ENCODE data around the gene CLDN5. TPM values are rescaled to one million over a fixed set of nuclear protein-coding genes. Genes with fewer than 3 reads are reported as not detected.

The CLDN5 gene
- total and polyA plus RNA-seq, 2 donors (not counting 1 experiment from before 2014, with no cell fraction given), result 0.33 TPM; not detected in 1

GRCh38 chr22:19565382-19566278 is 41.4 kb upstream of the CLDN5 start:
- DNase-seq (ENCODE audit: low read depth in 2 of 2), result no peak
- no peak for TF ChIP-seq EZH2 (IDR thresholded peaks at IDR 0.05; ENCODE audit: low read length, missing control alignments)
- no peak for TF ChIP-seq CTCF (conservative IDR thresholded peaks at IDR 0.05 in 1 of 2, IDR thresholded peaks at IDR 0.05 in 1 of 2; ENCODE audit: low read depth in 1 of 2, low read length in 2 of 2)
- Histone ChIP-seq H3K27ac (ENCODE audit: insufficient read depth, low read length) (no peak overlapping the region), H3K9ac (ENCODE audit: insufficient read depth, low read length) (no peak overlapping the region), H3K27me3 (ENCODE audit: control insufficient read depth, insufficient read depth, low read length) (peaks cover 4% of the 10 kb centered on the region), H3K36me3 (ENCODE audit: control insufficient read depth, insufficient read depth, low read length) (no peaks in the 10 kb centered on the region), H2AFZ (ENCODE audit: low read length) (no peak overlapping the region), H3K9me3 (ENCODE audit: control insufficient read depth, insufficient read depth, low read depth, low read length) (no peaks in the 10 kb centered on the region), H3K79me2 (ENCODE audit: control insufficient read depth, insufficient read depth, low read length) (no peaks in the 10 kb centered on the region), H3K4me1 (ENCODE audit: control insufficient read depth, extremely low read depth, insufficient read depth, low read length) (no peaks in the 10 kb centered on the region), H3K4me3 (replicated peaks in 1 of 4; ENCODE audit: control extremely low read depth in 1 of 4, insufficient read depth in 1 of 4, low read depth in 3 of 4, low read length in 4 of 4) (no peak overlapping the region), H3K4me2 (ENCODE audit: extremely low read depth, insufficient read depth, low read length) (no peak overlapping the region), H4K20me1 (ENCODE audit: control insufficient read depth, extremely low read depth, insufficient read depth, low read length) (no peaks in the 10 kb centered on the region)

- Histone ChIP-seq H3K27me3 (ENCODE audit: control insufficient read depth, insufficient read depth, low read length) (peaks cover 4% of the 10 kb centered on the region), H4K20me1 (ENCODE audit: control insufficient read depth, extremely low read depth, insufficient read depth, low read length) (no peaks in the 10 kb centered on the region), H3K4me1 (ENCODE audit: control insufficient read depth, extremely low read depth, insufficient read depth, low read length) (no peaks in the 10 kb centered on the region), H2AFZ (ENCODE audit: low read length) (no peak overlapping the region), H3K79me2 (ENCODE audit: control insufficient read depth, insufficient read depth, low read length) (no peaks in the 10 kb centered on the region), H3K4me3 (replicated peaks in 1 of 4; ENCODE audit: control extremely low read depth in 1 of 4, insufficient read depth in 1 of 4, low read depth in 3 of 4, low read length in 4 of 4) (no peak overlapping the region), H3K9ac (ENCODE audit: insufficient read depth, low read length) (no peak overlapping the region), H3K36me3 (ENCODE audit: control insufficient read depth, insufficient read depth, low read length) (no peaks in the 10 kb centered on the region), H3K9me3 (ENCODE audit: control insufficient read depth, insufficient read depth, low read depth, low read length) (no peaks in the 10 kb centered on the region), H3K27ac (ENCODE audit: insufficient read depth, low read length) (no peak overlapping the region), H3K4me2 (ENCODE audit: extremely low read depth, insufficient read depth, low read length) (no peak overlapping the region)
- DNase-seq (ENCODE audit: low read depth in 2 of 2), result no peak
- TF ChIP-seq CTCF (conservative IDR thresholded peaks at IDR 0.05 in 1 of 2, IDR thresholded peaks at IDR 0.05 in 1 of 2; ENCODE audit: low read depth in 1 of 2, low read length in 2 of 2), result no peak
- TF ChIP-seq EZH2 (IDR thresholded peaks at IDR 0.05; ENCODE audit: low read length, missing control alignments), result no peak
Observed at GRCh38 chr22:19559956-19560355, 35.7 kb upstream of the CLDN5 start.

- H2AFZ ChIP-seq (ENCODE audit: low read length), result no peak overlapping the region
- no peaks in the 10 kb centered on the region for H4K20me1 ChIP-seq (ENCODE audit: control insufficient read depth, extremely low read depth, insufficient read depth, low read length)
- no peaks in the 10 kb centered on the region for H3K27me3 ChIP-seq (ENCODE audit: control insufficient read depth, insufficient read depth, low read length)
- H3K9me3 ChIP-seq (ENCODE audit: control insufficient read depth, insufficient read depth, low read depth, low read length), result no peaks in the 10 kb centered on the region
- no peak overlapping the region for H3K27ac ChIP-seq (ENCODE audit: insufficient read depth, low read length)
- no peak overlapping the region for H3K4me3 ChIP-seq (replicated peaks in 1 of 4; ENCODE audit: control extremely low read depth in 1 of 4, insufficient read depth in 1 of 4, low read depth in 3 of 4, low read length in 4 of 4)
- H3K79me2 ChIP-seq (ENCODE audit: control insufficient read depth, insufficient read depth, low read length), result no peaks in the 10 kb centered on the region
- no peaks in the 10 kb centered on the region for H3K4me1 ChIP-seq (ENCODE audit: control insufficient read depth, extremely low read depth, insufficient read depth, low read length)
- H3K4me2 ChIP-seq (ENCODE audit: extremely low read depth, insufficient read depth, low read length), result no peak overlapping the region
- DNase-seq (ENCODE audit: low read depth in 2 of 2), result no peak
- TF ChIP-seq EZH2 (IDR thresholded peaks at IDR 0.05; ENCODE audit: low read length, missing control alignments), result no peak
- TF ChIP-seq CTCF (conservative IDR thresholded peaks at IDR 0.05 in 1 of 2, IDR thresholded peaks at IDR 0.05 in 1 of 2; ENCODE audit: low read depth in 1 of 2, low read length in 2 of 2), result no peak
- H3K9ac ChIP-seq (ENCODE audit: insufficient read depth, low read length), result no peak overlapping the region
- H3K36me3 ChIP-seq (ENCODE audit: control insufficient read depth, insufficient read depth, low read length), result no peaks in the 10 kb centered on the region
Observed at GRCh38 chr22:19559324-19559811, 35.2 kb upstream of the CLDN5 start.

All from fibroblast of lung (primary cell).